BJ (cell line): ENCODE data around the gene PER2. TPM values are rescaled to one million over a fixed set of nuclear protein-coding genes. Genes with fewer than 3 reads are reported as not detected.

Source experiments
- CTCF ChIA-PET: fragments of 350-600 bp; formaldehyde crosslinking; extraction: SDS; loops from one replicate; lab custom pipeline; 2021; ENCODE audit warnings: antibody characterized with exemption, inconsistent platforms; lab: Yijun Ruan, JAX
- POLR2A ChIA-PET: fragments of 300-600 bp; sonication (Branson Sonifier 250); formaldehyde crosslinking; extraction: SDS; loops from one replicate; lab custom pipeline; 2021; ENCODE audit warnings: antibody characterized with exemption; lab: Charles Lee
- DNase-seq: peaks from one replicate; pipeline ENCODE4 v3.0.0-alpha.2; 2011; ENCODE audit warnings: low read depth
- H3K27me3 ChIP-seq: 2 replicates; pipeline ENCODE4 v1.6.0; 2011; ENCODE audit warnings: low read length; ENCODE audit not compliant: control insufficient read depth, insufficient read depth
- H3K36me3 ChIP-seq: 2 replicates; pipeline ENCODE4 v1.5.1; 2011; ENCODE audit warnings: low read length; ENCODE audit not compliant: control insufficient read depth, insufficient read depth
- H3K4me3 ChIP-seq: 2 replicates; pipeline ENCODE4 v1.5.1; 2011; ENCODE audit warnings: low read depth, mild to moderate bottlenecking, control low read depth, low read length
- CTCF ChIP-seq: IDR thresholded peaks from 2 replicates; pipeline ENCODE4 v1.5.1; 2011; ENCODE audit warnings: low read depth, mild to moderate bottlenecking, control low read depth, inconsistent platforms, low read length, moderate library complexity; ENCODE audit not compliant: insufficient read depth
- polyA plus RNA-seq: library from polyadenylated mRNA; depleted of rRNA; stranded (reverse); fragments of >200 nt; gene quantifications from 2 replicates; pipeline ENCODE4 v1.2.3, GENCODE V29; 2011

The PER2 gene
- polyA plus RNA-seq, 1 experiment: 3.1 TPM

DNA sequence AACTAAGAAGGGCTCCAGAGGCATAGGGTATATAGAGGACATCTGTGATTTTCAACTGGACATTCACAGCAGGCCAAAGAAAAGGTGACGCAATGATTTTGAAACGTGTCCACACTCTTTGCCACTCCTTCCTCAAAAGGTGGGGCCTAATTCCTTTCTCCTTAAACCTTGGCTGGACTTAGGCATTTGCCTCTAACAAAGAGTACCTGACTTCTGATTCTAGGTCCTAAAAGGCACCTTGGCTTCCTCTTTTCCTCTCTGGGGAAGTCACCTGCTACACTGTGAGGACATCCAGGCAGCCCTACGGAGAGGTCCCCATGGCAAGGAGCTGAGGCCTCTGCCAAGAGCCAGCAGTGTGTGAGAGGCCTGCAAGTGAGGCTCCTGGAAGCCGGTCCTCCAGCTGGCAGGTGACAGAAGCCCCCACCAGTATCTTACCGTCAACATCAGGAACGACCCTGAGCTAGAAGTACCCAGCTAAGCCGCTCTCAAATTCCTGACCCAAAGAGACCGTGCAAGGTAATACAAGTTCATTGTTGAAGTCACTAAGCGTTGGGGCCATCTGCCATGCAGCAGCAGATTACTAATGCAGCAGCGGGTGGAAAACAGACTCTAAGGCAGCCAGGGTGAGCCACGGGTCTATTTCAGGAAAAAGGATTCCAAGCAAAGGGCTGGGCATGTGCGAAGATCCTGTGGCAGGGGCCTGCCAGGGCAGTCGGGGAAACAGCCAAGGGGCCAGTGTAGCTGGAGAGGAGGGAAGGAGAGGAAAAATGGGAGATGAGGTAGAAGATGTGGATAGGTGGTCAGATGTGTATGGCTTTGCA is 41.2 kb downstream of the PER2 start:
- H3K36me3 ChIP-seq: peaks cover 7% of the 10 kb centered on the region; the same call in 1 of the 2 replicates
- no peak for DNase-seq
- POLR2A ChIA-PET: no interaction called here
- H3K4me3 ChIP-seq: no peak overlapping the region
- TF ChIP-seq CTCF: no peak
- CTCF ChIA-PET: interaction anchor here (0.9 to 1.5 kb wide), 2 partner anchors 16 to 389 kb away, joined by 3 to 4 read pairs; no protein-coding TSS in a partner anchor
- peaks cover 1% of the 10 kb centered on the region; the same call in 1 of the 2 replicates for H3K27me3 ChIP-seq

DNA sequence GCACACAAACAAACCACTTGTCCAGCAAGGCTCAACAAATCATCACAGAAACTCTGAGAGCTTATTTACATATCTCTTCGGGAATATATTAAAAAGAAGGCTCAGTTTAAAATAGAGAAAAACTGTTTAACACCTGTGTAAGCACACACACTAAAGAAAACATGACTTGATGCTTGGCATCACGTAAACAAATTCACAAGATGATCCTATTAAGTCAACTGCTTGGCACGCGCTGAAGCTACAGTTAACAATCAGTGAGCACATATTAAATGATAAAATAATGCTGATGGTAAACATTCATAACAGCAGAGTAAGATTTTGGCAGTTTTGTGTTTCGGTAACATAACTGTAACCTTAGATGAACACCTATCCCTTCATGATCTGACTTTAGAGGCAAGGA is 44.3 kb downstream of the PER2 start:
- ChIA-PET POLR2A (no interaction called here), CTCF (interaction anchor here (0.8 kb wide), 1 partner anchor 9 kb away, joined by 4 read pairs; no protein-coding TSS in a partner anchor)
- H3K36me3 ChIP-seq: peaks cover 3% of the 10 kb centered on the region; the same call in 1 of the 2 replicates
- no peak for TF ChIP-seq CTCF
- DNase-seq: no peak
- no peak overlapping the region for H3K4me3 ChIP-seq
- H3K27me3 ChIP-seq: peaks cover 6% of the 10 kb centered on the region; the same call in 1 of the 2 replicates

DNA sequence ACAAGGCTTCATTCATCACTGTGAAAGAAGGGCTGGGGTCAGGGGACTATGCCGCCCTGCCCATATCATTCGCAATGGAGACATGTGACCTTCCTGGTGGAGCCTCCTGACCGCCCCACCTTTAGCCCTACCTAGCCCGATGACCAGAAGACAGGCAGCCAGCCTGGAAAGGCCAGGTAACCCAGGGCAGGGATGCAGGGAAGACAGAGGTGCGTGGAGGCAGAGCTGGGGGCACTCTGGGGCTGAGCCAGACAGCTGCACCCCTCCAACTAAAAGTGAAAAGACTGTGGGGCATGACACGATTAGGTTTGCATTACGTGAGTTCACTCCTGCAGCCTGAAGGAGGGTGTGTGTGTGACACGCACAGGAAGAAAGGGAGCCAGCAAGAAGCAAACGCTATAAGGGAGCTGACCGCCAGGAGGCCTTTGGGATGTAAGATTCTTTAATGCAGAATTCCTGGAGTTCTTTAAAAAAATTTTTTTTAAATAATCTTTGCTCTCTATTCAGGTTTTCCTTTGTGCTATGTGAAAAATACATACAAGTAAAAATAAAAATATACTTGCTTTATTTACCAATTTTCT is 44.8 kb downstream of the PER2 start:
- DNase-seq: no peak
- ChIA-PET CTCF (interaction anchor here (0.6 to 1.3 kb wide), 5 partner anchors 10 to 343 kb away, joined by 3 to 4 read pairs (median 3); no protein-coding TSS in a partner anchor), POLR2A (no interaction called here)
- Histone ChIP-seq H3K36me3 (peaks cover 3% of the 10 kb centered on the region; the same call in 1 of the 2 replicates), H3K27me3 (peaks cover 6% of the 10 kb centered on the region; the same call in 1 of the 2 replicates), H3K4me3 (no peak overlapping the region)
- TF ChIP-seq CTCF: no peak

DNA sequence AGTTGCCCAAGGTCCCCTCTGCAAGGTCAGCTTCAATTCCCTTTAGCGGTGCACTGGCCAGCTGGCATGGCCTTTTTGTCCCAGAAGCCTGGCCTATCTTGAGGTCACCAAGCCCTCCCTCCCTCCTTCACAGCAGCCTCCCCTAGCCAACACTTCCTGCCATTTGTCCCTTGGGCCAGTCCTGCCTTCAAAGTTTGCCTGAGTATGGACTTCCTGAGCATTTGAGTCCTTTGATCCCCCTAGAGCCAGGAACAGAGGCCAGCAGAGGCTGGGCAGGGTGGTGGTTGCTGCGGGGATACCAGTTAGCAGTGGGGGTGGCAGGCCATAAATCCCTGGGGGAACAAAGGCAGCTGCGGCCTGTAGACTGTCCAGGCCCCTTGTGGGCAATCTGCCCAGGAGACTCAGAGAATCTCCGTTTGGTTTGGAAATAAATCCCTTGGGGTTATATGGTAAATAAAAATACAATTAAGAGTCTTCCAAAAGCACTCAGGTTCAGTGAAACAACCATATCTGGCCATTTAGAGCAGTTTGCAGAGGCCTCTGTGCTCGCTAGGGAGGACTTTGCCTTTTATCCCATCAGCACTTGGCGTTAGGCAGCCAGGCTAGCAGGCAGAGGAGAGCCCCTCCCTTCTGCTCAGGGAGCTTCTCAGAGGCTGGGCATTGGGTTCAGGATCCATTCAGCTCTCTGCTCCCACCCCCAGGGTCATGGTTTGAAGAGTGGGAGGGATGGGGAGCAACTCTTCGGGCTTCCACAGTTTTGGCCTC is 45.5 kb downstream of the PER2 start:
- H3K4me3 ChIP-seq: no peak overlapping the region
- 0 out of 2 replicates have a peak, but pooled peaks cover 2% of the 10 kb centered on the region for H3K36me3 ChIP-seq
- DNase-seq: no peak
- ChIA-PET CTCF (interaction anchor here (0.6 to 1.3 kb wide), 5 partner anchors 20 to 343 kb away, joined by 3 read pairs; no protein-coding TSS in a partner anchor), POLR2A (no interaction called here)
- peaks cover 9% of the 10 kb centered on the region for H3K27me3 ChIP-seq
- TF ChIP-seq CTCF: no peak
